T follicular helper cell (primary cell): ENCODE measurements around the gene MUS81.
A peak's percentile ranks its signal among the peaks of the same experiment; 100 is the strongest.

Source experiments
- DNase-seq: peaks from one replicate; pipeline ENCODE4 v3.0.0-alpha.2; 2020; ENCODE audit warnings: low read depth

MUS81 gene

GRCh38 chr11:65892661-65893317 lies 32.6 kb downstream of the MUS81 start:
- DNase-seq, result no peak

GRCh38 chr11:65894034-65894591 lies 33.9 kb downstream of the MUS81 start:
- DNase-seq, result no peak

DNA sequence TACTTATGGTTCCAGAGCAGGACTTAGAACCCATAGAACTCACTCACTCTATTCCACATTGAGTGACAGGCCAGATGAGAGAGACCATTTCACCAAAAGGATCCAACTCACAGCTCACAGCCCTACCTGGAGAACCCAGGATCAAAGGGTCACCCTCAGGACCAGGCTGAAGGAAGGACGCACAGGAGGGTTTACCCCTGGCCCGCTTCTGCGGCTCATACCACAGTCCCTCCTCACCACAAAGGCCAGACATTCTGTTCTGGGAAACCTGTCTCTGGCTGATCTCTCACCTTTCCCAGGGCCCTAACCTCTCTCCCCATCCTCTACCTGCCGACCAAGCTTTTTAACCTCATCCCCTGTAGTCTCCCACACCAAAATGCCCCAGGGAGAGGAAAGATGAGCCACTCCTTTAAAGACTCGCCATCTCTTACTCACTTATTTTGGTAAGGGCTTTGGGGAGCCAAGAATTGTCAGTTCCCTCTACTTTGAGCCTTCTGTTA lies 35.3 kb downstream of the MUS81 start:
- no peak for DNase-seq

DNA sequence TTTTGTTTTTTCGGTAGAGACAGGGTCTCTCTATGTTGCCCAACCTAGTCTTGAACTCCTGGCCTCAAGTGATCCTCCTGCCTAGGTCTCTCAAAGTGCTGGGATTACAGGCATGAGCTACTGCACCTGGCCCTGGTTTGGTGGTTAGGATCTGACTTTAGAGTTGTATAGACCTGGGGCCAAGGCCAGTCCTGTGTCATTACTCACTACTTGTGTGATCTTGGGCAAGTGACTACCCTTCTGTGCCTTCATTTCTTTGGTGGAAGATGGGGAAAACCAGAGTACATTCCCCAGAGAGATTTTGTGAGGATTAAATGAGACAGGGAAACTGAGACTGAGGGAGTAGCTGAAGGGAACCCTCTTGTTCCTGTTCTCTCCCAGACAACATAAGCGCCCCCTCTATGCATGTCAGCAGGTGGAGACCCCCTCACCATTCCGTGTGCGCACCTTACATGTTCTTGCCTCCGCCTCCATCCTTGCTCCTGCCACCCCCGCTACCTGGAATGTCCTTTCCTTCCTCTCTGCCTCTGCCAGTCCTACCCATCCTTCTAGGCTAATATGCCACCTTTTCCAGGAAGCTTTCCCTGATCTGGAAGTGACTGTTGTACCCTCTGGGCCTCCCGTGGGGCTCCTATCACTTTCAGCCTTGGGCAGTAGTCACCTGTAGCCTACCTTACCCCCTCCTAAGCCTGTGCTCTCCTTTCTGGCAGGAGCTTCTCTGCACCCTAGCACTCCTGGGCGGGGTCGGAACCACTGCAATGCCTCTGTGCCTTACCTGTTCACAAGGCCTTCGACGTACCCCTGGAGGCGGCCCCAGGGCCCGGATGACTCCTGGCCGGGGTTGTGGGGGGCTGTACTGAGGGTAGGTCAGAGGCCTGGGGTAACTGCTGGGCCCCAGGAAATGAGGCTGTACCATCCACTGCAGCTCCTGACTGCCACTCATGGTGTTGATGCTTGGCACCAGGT lies 36.1 kb downstream of the MUS81 start:
- DNase-seq, result no peak

DNA sequence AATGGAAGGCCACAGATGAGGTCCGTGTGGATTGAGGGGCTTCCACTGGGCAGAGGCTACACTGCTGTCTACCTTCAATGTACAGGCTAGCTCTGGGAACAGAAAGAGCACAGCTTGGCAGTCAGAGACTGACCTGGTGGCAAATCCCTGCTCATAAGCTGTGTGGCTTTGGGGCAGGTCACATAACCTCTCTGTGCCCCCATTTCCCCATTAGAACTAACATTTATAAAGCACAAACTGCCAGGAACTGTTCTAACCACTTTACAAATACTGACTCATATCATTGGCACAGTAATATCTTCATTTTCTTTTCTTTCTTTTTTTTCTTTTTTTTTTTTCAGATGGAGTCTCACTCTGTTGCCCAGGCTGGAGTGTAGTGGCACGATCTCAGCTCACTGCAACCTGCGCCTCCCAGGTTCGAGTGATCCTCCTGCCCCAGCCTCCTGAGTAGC lies 36.8 kb downstream of the MUS81 start:
- DNase-seq, result no peak

DNA sequence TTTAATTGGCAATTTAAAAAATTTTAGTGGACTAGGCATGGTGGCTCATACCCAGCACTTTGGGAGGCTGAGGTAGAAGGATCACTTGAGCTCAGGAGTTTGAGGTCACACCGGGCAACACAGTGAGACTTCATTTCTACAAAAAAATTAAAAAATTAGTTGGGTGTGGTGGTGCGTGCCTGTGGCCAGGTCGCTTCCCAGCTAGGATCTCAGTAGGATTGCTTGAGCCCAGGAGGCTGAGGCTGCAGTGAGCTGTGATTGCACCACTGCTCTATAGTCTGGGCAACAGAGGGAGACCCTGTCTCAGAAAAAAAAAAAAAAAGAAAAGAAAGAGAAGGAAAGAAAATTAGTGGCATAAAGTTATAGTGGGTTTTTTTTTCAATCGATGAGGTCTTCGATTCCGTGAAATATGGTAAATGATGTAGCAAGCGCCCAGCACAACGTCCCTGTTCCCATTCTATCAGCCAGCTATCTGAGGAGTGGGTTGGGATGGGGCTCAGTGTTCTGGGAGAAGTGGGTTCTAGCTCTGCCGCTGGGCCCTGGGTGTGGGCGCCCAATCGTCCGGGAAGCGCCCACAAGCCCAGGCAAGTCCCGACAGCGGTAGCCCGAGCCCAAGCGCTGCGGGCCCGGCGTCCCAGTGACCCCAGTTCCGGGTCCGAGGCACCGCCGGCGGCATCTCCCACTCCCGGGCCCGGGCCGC lies 38.6 kb downstream of the MUS81 start:
- no peak for DNase-seq

GRCh38 chr11:65899356-65900124 lies 39.3 kb downstream of the MUS81 start:
- DNase-seq, result peak; percentile 39

DNA sequence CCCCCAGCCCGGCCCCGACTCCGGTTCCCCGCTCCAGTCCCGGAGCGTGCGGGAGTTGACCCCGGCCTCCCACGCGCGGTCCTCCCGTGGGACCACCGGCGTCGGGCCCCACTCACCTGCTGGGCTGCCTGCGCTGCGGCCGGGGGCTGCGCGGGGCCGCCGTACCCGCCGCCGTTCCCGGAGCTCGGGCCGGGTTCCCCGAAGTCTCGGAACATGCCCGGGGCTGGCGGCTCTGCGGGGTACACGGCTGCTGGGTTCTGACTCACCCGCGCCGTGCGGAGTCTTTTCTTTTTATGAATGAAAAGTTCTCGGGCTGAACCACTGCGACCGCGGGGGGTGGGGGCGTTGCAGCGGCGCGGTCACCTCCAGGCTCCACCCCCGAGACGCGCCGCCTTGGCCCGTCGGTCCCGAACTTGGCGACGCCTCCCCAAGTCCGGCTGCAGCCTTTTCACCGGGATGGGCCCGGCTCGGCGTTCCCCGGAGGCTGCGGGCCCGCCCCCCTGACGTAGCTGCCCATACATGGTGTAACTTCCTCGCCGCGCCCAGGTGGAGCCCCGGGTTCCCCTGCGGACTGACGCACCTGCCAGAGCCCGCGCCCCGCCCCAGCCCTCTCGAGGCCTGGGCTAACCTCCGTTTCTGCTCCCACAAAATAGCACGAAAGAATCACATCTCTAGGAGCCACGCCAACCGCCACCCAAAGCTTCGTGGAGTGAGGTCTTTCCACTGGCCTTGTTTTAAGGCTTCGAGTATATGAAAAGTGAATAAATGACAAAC lies 40.1 kb downstream of the MUS81 start, which contains the start of gene FOSL1:
Gene FOSL1 (minus strand): TSS at position 264 of the 774 bp plus-strand sequence. CDS start 49 bp downstream, at position 215.
- DNase-seq, result peak; percentile 93

- no peak for DNase-seq
Measured at GRCh38 chr11:65900899-65901180, 40.6 kb downstream of the MUS81 start.

GRCh38 chr11:65903068-65903481 lies 42.8 kb downstream of the MUS81 start:
- DNase-seq, result no peak

- DNase-seq, result no peak
Measured at GRCh38 chr11:65903715-65904114, 43.5 kb downstream of the MUS81 start.

DNA sequence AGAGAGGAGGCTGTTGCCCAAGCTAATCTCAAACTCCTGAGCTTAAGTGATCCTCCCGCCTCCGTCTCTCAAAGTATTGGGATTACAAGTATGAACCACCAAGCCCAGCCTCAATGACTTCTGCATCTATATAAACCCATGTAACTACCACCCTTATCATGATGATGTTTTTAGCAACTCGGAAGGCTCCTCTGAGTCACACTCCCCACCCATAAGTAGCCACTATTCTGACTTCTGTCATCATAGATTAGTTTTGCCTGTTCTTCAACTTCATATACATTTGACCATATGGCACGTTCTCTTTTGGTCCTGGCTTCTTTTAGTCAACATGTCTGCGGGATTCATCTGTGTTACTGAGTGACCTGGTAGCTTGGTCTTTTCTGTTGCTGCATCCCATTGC lies 46.4 kb downstream of the MUS81 start:
- DNase-seq, result no peak

GRCh38 chr11:65907878-65908277 lies 47.6 kb downstream of the MUS81 start:
- no peak for DNase-seq

GRCh38 chr11:65911682-65912568 lies 51.7 kb downstream of the MUS81 start:
- no peak for DNase-seq

GRCh38 chr11:65912845-65913244 lies 52.6 kb downstream of the MUS81 start:
- no peak for DNase-seq

DNA sequence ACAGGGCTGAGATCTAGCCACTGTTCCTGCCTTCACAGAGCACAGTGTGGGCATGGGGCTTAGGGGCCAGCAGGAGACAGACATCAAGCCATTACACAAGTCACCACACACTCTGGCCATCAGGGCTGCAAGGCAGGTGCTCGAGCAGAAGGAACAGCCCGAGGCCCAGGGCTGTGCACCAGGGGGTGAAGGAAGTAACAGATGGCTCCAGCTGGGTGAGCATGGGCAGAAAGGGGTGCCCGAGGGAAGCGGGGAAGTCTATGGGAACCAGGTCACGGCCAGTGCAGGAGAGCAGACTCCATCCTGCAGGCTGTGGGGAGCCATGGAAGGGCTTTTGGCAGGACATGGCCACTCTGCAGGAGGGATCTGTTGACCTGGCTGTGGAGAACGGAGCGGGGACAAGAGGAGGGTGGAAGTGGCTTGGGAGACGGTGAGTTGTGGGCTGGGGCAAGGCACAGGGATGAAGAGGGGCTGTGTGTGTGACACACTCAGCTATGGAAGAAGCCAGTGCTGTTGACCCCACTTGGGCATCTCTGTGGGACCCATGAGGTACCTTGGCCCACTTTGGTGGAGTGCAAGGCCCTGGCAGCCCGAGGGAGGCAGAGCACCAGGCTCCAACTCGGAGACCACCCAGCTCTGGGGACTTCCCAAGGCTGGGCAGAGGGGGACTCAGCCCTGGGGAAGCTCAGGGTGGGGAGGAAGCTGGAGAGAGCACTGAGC lies 55.0 kb downstream of the MUS81 start:
- no peak for DNase-seq

DNA sequence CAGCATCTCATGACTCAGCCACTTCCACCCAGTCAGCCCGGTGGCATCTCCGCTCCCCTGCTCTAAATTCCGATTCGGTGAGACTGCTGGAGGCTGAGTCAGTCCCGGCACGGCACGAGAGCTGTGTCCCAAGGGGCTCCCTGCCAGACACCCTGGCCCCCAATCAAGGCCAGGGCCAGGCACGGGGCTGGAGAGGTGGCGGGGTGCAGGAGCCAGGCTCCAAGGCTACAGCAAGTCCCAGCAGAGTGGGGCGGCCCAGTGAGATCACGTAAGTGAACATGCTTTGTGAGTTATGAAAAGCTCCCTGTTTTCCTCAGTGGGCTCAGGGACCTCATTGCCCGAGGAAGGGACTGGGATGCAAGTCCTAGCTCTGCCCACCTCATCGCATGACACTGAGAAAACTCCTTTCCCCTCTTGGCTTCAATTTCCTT lies 55.6 kb downstream of the MUS81 start:
- no peak for DNase-seq
